Thyroid gland (tissue), 4 donors: ENCODE results near the gene EXOSC6. TPM values are rescaled to one million over a fixed set of nuclear protein-coding genes. Genes with fewer than 3 reads are reported as not detected.
"Not testable (repeated sequence)": the region's sequence is repeated elsewhere in the genome, so short reads cannot be mapped to it uniquely, and the experiment has no call there.

ENCODE experiments used
- DNase-seq, 2 donors: peaks; one replicate each; pipeline ENCODE4 v3.0.0-alpha.2; 2019
- H3K27ac ChIP-seq, 3 donors: fragments of 200-600 bp; sonication (generic); 1 replicate in 2 of 3; 2 replicates in 1 of 3; pipeline ENCODE4 v1.5.1; 2016 to 2019; ENCODE audit warnings: mild to moderate bottlenecking in 1 of 3, moderate library complexity in 1 of 3
- H3K27me3 ChIP-seq: fragments of 200-600 bp; sonication (generic); one replicate; pipeline ENCODE4 v1.5.1; 2019
- H3K36me3 ChIP-seq, 2 donors: fragments of 200-600 bp; sonication (generic); one replicate each; pipeline ENCODE4 v1.5.1; 2016 to 2019
- H3K4me1 ChIP-seq, 2 donors: fragments of 200-600 bp; sonication (generic); one replicate each; pipeline ENCODE4 v1.5.1; 2017 to 2019
- H3K4me3 ChIP-seq, 3 donors: fragments of 200-600 bp; sonication (generic); replicated peaks in 1 of 3; 1 replicate in 2 of 3; 2 replicates in 1 of 3; pipeline ENCODE4 v1.5.1; 2016; ENCODE audit warnings: mild to moderate bottlenecking in 1 of 3
- H3K9me3 ChIP-seq: fragments of 200-600 bp; sonication (generic); one replicate; pipeline ENCODE4 v1.5.1; 2017
- WGBS, 2 donors: methylation state at CpG; one replicate each; pipeline ENCODE4 v1.1.5; 2017; 5-methylcytosine and 5-hydroxymethylcytosine counted together
- intact Hi-C: fragments of 100-400 bp; cut with DNase I; formaldehyde crosslinking; loops from one replicate; pipeline ENCODE4 v1.15.1; 2023
- small RNA-seq: library from RNA; depleted of rRNA; stranded (forward); fragments of <200 nt; gene quantifications from one replicate; pipeline ENCODE3, GENCODE V24; 2016
- total RNA-seq, 4 donors: library from RNA; depleted of rRNA; stranded (reverse); fragments of >200 nt; gene quantifications; one replicate each; pipeline ENCODE4 v1.2.3, GENCODE V29; 2016

Gene EXOSC6
- total RNA-seq, 4 donors from 2014 or later: 22.5 to 47.7 (median 24.3) TPM

GRCh38 chr16:70198666-70199065, 53.1 kb downstream of the EXOSC6 start:
- H3K27me3 ChIP-seq, intact Hi-C loops, H3K4me3 ChIP-seq, H3K4me1 ChIP-seq, H3K9me3 ChIP-seq, DNase-seq, H3K36me3 ChIP-seq: not testable (repeated sequence)
- H3K27ac ChIP-seq: peak overlapping the region in 1 of 3 donors; percentile 8
- WGBS, 2 donors: 16 to 17% methylated on average over 3 of the region's 3 CpGs

GRCh38 chr16:70198230-70198629, 53.5 kb downstream of the EXOSC6 start:
- H3K4me1 ChIP-seq, H3K9me3 ChIP-seq, H3K27me3 ChIP-seq, H3K27ac ChIP-seq, DNase-seq, intact Hi-C loops, H3K36me3 ChIP-seq, H3K4me3 ChIP-seq: not testable (repeated sequence)
- 78 to 85% methylated on average over 8 to 9 of the region's 9 CpGs for WGBS, 2 donors

GRCh38 chr16:70197611-70198010, 54.1 kb downstream of the EXOSC6 start:
- 87 to 100% methylated on average over 3 to 5 of the region's 7 CpGs for WGBS, 2 donors
- H3K9me3 ChIP-seq, H3K4me1 ChIP-seq, intact Hi-C loops, H3K27ac ChIP-seq, H3K36me3 ChIP-seq, DNase-seq, H3K4me3 ChIP-seq, H3K27me3 ChIP-seq: not testable (repeated sequence)

Small RNA genes within 50 kb of the gene (small RNA-seq; reads per million reads assigned to genes)
- gene AC009060.2 (not detected), gene RN7SL279P (not detected)

Other genes with a start within 250 kb of the EXOSC6 start
- 10 to 100 TPM; 22.6 to 41.9 (median 29.7) TPM for gene PDPR, start 137.6 kb downstream of the EXOSC6 start, total RNA-seq
- gene CLEC18C, start 78.2 kb downstream of the EXOSC6 start, total RNA-seq: under 1 TPM in 2 of 4 donors, not detected in 2; 0.22 to 0.81 TPM
- gene AARS1, start 37.6 kb upstream of the EXOSC6 start, total RNA-seq: 100 to 1,000 TPM in 3 of 4 donors, 10 to 100 TPM in 1; 84.8 to 268 (median 192) TPM
- gene DDX19B, start 47.2 kb upstream of the EXOSC6 start, total RNA-seq: 10 to 100 TPM; 35.8 to 53.6 (median 44.9) TPM
- gene DDX19A, start 95.0 kb upstream of the EXOSC6 start, total RNA-seq: 100 to 1,000 TPM in 1 of 4 donors, 10 to 100 TPM in 3; 52.5 to 100 (median 66.1) TPM
- gene ST3GAL2, start 187.2 kb upstream of the EXOSC6 start, total RNA-seq: 10 to 100 TPM; 11.2 to 17.4 (median 11.8) TPM
- 10 to 100 TPM; 20.3 to 40.2 (median 24.5) TPM for gene FCSK, start 202.7 kb upstream of the EXOSC6 start, total RNA-seq